CD8-positive, alpha-beta memory T cell (primary cell): Measurements from ENCODE around the gene RAD51B. TPM values are rescaled to one million over a fixed set of nuclear protein-coding genes. Genes with fewer than 3 reads are reported as not detected.

Source experiments
- CTCF ChIA-PET: fragments of 350-600 bp; sonication (Branson Sonifier 250); formaldehyde crosslinking; loops from one replicate; lab custom pipeline; 2021; ENCODE audit warnings: antibody characterized with exemption; lab: Charles Lee
- POLR2A ChIA-PET: fragments of 350-600 bp; sonication (Branson Sonifier 250); formaldehyde crosslinking; loops from one replicate; lab custom pipeline; 2021; ENCODE audit warnings: antibody characterized with exemption; lab: Charles Lee
- DNase-seq, 5 donors: peaks; one replicate each; pipeline versions ENCODE4 v3.0.0 to v3.0.0-alpha.2; 2020 to 2022; ENCODE audit warnings: mixed read lengths in 1 of 5
- H3K27ac ChIP-seq: one replicate; pipeline ENCODE4 v1.7.0; 2013; ENCODE audit warnings: low read depth, mild to moderate bottlenecking, low read length, moderate library complexity
- H3K27me3 ChIP-seq: 2 replicates; pipeline ENCODE4 v1.7.0; 2013; ENCODE audit warnings: low read length, mild to moderate bottlenecking; ENCODE audit not compliant: insufficient read depth, poor library complexity, severe bottlenecking
- H3K36me3 ChIP-seq: 2 replicates; pipeline ENCODE4 v1.7.0; 2013; ENCODE audit warnings: mild to moderate bottlenecking, low read length, moderate library complexity; ENCODE audit not compliant: insufficient read depth
- H3K4me1 ChIP-seq: 2 replicates; pipeline ENCODE4 v1.7.0; 2013; ENCODE audit warnings: mild to moderate bottlenecking, low read length, moderate library complexity; ENCODE audit not compliant: insufficient read depth
- H3K4me3 ChIP-seq: 2 replicates; pipeline ENCODE4 v1.7.0; 2013; ENCODE audit warnings: mild to moderate bottlenecking, low read length
- H3K9me3 ChIP-seq: 2 replicates; pipeline ENCODE4 v1.7.0; 2013; ENCODE audit warnings: mild to moderate bottlenecking, low read length
- H3K27ac Mint-ChIP-seq, 8 donors: one replicate each; pipeline ENCODE4 v1.8.0; 2020 to 2021; ENCODE audit warnings: mixed read lengths in 8 of 8, mild to moderate bottlenecking in 6 of 8, inconsistent platforms in 3 of 8, moderate library complexity in 3 of 8
- H3K27me3 Mint-ChIP-seq, 2 donors: one replicate each; pipeline ENCODE4 v1.8.0; 2020 to 2021; ENCODE audit warnings: mixed read lengths in 2 of 2, mild to moderate bottlenecking in 1 of 2, moderate library complexity in 1 of 2
- H3K36me3 Mint-ChIP-seq, 3 donors: one replicate each; pipeline ENCODE4 v1.8.0; 2020 to 2021; ENCODE audit warnings: mixed read lengths in 3 of 3, inconsistent platforms in 1 of 3, mild to moderate bottlenecking in 1 of 3
- H3K4me1 Mint-ChIP-seq, 3 donors: one replicate each; pipeline ENCODE4 v1.8.0; 2020 to 2021; ENCODE audit warnings: mixed read lengths in 3 of 3, inconsistent platforms in 1 of 3, mild to moderate bottlenecking in 1 of 3
- H3K4me3 Mint-ChIP-seq, 7 donors: one replicate each; pipeline ENCODE4 v1.8.0; 2020 to 2021; ENCODE audit warnings: mixed read lengths in 7 of 7, mild to moderate bottlenecking in 6 of 7, moderate library complexity in 4 of 7, inconsistent platforms in 2 of 7
- H3K9me3 Mint-ChIP-seq, 5 donors: one replicate each; pipeline ENCODE4 v1.8.0; 2020 to 2022; ENCODE audit warnings: mixed read lengths in 5 of 5, mild to moderate bottlenecking in 3 of 5, moderate library complexity in 2 of 5, inconsistent platforms in 1 of 5
- polyA plus RNA-seq: library from polyadenylated mRNA; unstranded; fragments of 300-500 nt; fragmentation: Illumina TruSeq; gene quantifications from one replicate; pipeline ENCODE4 v1.2.3, GENCODE V29; 2021
- total RNA-seq, 2 experiments: library from RNA; stranded (reverse); gene quantifications; one replicate each; pipeline ENCODE4 v1.2.3, GENCODE V29; 2021

RAD51B gene
- total and polyA plus RNA-seq, 3 experiments from 2014 or later, result 15.7 to 22.9 (median 17.4) TPM

GRCh38 chr14:67857778-67858350, 38.3 kb downstream of the RAD51B start:
- Mint-ChIP-seq H3K9me3 (no peaks in the 10 kb centered on the region), H3K4me3 (no peak overlapping the region), H3K27me3 (no peaks in the 10 kb centered on the region), H3K36me3 (peaks cover 0 to 3% (median 1%) of the 10 kb centered on the region in 3 donors), H3K4me1 (peaks cover 26 to 42% (median 35%) of the 10 kb centered on the region in 3 donors), H3K27ac (peak overlapping the region in 1 of 8 donors; percentile 1)
- POLR2A ChIA-PET, result no interaction called here
- H3K27me3 ChIP-seq, result no peaks in the 10 kb centered on the region
- H3K4me3 ChIP-seq, result no peak overlapping the region
- H3K4me1 ChIP-seq, result no peaks in the 10 kb centered on the region
- no peak overlapping the region for H3K27ac ChIP-seq
- no peaks in the 10 kb centered on the region for H3K36me3 ChIP-seq
- no peak for DNase-seq
- CTCF ChIA-PET, result interaction anchor here (1.1 kb wide), 1 partner anchor 20 kb away, joined by 3 read pairs; no protein-coding TSS in a partner anchor
- H3K9me3 ChIP-seq, result no peaks in the 10 kb centered on the region

DNA sequence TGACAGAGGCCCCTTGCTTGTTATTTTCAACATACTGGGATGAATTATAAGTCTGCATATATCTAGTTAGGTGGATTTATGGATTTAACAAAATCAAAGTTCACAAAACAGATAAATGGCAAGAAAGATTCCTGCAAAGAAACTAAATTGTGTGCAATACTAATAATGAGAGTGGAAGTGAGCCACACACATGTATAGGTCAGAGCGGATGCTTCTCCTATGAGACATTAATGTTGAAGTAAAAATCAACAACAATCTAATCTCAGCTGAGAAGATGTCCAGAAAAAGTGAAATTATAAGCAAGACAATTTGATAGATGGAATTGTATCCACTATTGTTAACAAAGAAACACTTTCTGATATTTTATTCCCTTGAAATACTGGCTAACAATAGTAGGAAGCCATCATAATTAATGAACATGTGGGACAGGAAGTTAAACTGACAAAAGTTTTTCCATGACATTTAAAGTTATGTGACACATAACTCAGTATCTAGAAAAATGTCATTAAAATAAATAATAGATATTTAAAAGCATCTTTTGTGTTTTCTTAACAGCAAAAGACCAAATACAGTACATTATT, 39.7 kb downstream of the RAD51B start:
- H3K9me3 Mint-ChIP-seq, result no peaks in the 10 kb centered on the region
- Histone ChIP-seq H3K9me3 (no peaks in the 10 kb centered on the region), H3K27me3 (no peaks in the 10 kb centered on the region), H3K4me1 (no peaks in the 10 kb centered on the region), H3K4me3 (no peak overlapping the region), H3K36me3 (no peaks in the 10 kb centered on the region), H3K27ac (no peak overlapping the region)
- peaks cover 0 to 7% (median 5%) of the 10 kb centered on the region in 3 donors for H3K36me3 Mint-ChIP-seq
- POLR2A ChIA-PET, result interaction anchor here (0.5 kb wide), 1 partner anchor 136 kb away, joined by 3 read pairs; no protein-coding TSS in a partner anchor
- H3K4me1 Mint-ChIP-seq, result peaks cover 23 to 47% (median 37%) of the 10 kb centered on the region in 3 donors
- no peak overlapping the region for H3K4me3 Mint-ChIP-seq
- no peak overlapping the region for H3K27ac Mint-ChIP-seq
- CTCF ChIA-PET, result no interaction called here
- no peak for DNase-seq
- no peaks in the 10 kb centered on the region for H3K27me3 Mint-ChIP-seq

GRCh38 chr14:67863223-67863622, 43.6 kb downstream of the RAD51B start:
- Histone ChIP-seq H3K4me3 (no peak overlapping the region), H3K36me3 (no peaks in the 10 kb centered on the region), H3K27ac (no peak overlapping the region), H3K27me3 (no peaks in the 10 kb centered on the region), H3K9me3 (no peaks in the 10 kb centered on the region), H3K4me1 (no peaks in the 10 kb centered on the region)
- Mint-ChIP-seq H3K27ac (peak overlapping the region in 1 of 8 donors; percentile 7), H3K4me1 (peaks cover 18 to 37% (median 31%) of the 10 kb centered on the region in 3 donors), H3K36me3 (peaks cover 11 to 26% (median 23%) of the 10 kb centered on the region in 3 donors), H3K27me3 (no peaks in the 10 kb centered on the region), H3K9me3 (peaks cover 0 to 4% (median 0%) of the 10 kb centered on the region in 5 donors), H3K4me3 (no peak overlapping the region)
- POLR2A ChIA-PET, result no interaction called here
- no peak for DNase-seq
- CTCF ChIA-PET, result no interaction called here

- Histone ChIP-seq H3K27ac (no peak overlapping the region), H3K27me3 (no peaks in the 10 kb centered on the region), H3K9me3 (no peaks in the 10 kb centered on the region), H3K4me3 (no peak overlapping the region), H3K4me1 (no peaks in the 10 kb centered on the region), H3K36me3 (no peaks in the 10 kb centered on the region)
- no peaks in the 10 kb centered on the region for H3K27me3 Mint-ChIP-seq
- H3K9me3 Mint-ChIP-seq, result peaks cover 0 to 6% (median 0%) of the 10 kb centered on the region in 5 donors
- no peaks in the 10 kb centered on the region for H3K36me3 Mint-ChIP-seq
- peak in 1 of 5 donors; percentile 45 for DNase-seq
- ChIA-PET CTCF (no interaction called here), POLR2A (no interaction called here)
- H3K27ac Mint-ChIP-seq, result no peak overlapping the region
- H3K4me3 Mint-ChIP-seq, result no peak overlapping the region
- H3K4me1 Mint-ChIP-seq, result peaks cover 0 to under 1% (median under 1%) of the 10 kb centered on the region in 3 donors
Observed at GRCh38 chr14:67875175-67876006, 55.8 kb downstream of the RAD51B start.

GRCh38 chr14:67879026-67879425, 59.4 kb downstream of the RAD51B start:
- Histone ChIP-seq H3K4me3 (no peak overlapping the region), H3K27me3 (no peaks in the 10 kb centered on the region)
- no peaks in the 10 kb centered on the region for H3K9me3 Mint-ChIP-seq

DNA sequence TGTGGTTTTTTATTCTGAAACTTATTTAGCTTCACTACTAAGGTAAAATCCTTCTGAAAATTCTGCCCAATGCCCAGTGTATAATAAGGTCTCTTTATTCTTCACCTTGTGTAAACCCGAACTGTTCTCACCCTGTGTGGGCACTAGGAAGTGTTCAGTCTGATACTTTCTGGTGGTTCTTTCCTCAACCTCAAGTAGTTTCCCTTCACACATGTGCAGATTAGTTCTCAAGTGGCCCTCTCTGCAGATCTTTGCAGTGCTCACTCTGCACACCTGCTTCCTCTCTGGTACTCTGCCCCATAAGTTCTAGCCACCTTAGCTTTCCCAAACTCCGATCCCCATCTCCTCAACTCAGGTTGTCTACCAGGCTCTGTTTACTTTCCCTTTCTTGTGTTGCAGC, 61.6 kb downstream of the RAD51B start:
- Histone ChIP-seq H3K9me3 (no peaks in the 10 kb centered on the region), H3K36me3 (no peaks in the 10 kb centered on the region), H3K4me3 (no peak overlapping the region), H3K4me1 (peaks cover 5% of the 10 kb centered on the region), H3K27me3 (no peaks in the 10 kb centered on the region), H3K27ac (no peak overlapping the region)
- Mint-ChIP-seq H3K36me3 (peaks cover under 1 to 4% (median 1%) of the 10 kb centered on the region in 3 donors), H3K4me3 (peak overlapping the region in 6 of 7 donors; percentile 4 to 54 (median 33)), H3K4me1 (peaks cover 27 to 38% (median 33%) of the 10 kb centered on the region in 3 donors), H3K27me3 (no peaks in the 10 kb centered on the region), H3K9me3 (no peaks in the 10 kb centered on the region), H3K27ac (peak overlapping the region; percentile 1 to 58 (median 20))
- ChIA-PET POLR2A (no interaction called here), CTCF (interaction anchor here (1.4 kb wide), 1 partner anchor 44 kb away, joined by 3 read pairs; no protein-coding TSS in a partner anchor)
- no peak for DNase-seq

More at GRCh38 chr14:67879026-67879425, 59.4 kb downstream of the RAD51B start:
- CTCF ChIA-PET, result no interaction called here
- POLR2A ChIA-PET, result no interaction called here
- H3K36me3 ChIP-seq, result no peaks in the 10 kb centered on the region
- no peaks in the 10 kb centered on the region for H3K9me3 ChIP-seq
- H3K27ac Mint-ChIP-seq, result no peak overlapping the region
- H3K4me1 ChIP-seq, result peaks cover 5% of the 10 kb centered on the region
- DNase-seq, result no peak
- peaks cover 24 to 32% (median 29%) of the 10 kb centered on the region in 3 donors for H3K4me1 Mint-ChIP-seq
- no peak overlapping the region for H3K4me3 Mint-ChIP-seq
- no peaks in the 10 kb centered on the region for H3K27me3 Mint-ChIP-seq
- H3K27ac ChIP-seq, result no peak overlapping the region
- H3K36me3 Mint-ChIP-seq, result peaks cover 0 to 2% (median 0%) of the 10 kb centered on the region in 3 donors

- ChIA-PET POLR2A (no interaction called here), CTCF (interaction anchor here (0.7 to 2.7 kb wide), 2 partner anchors 934 to 961 kb away, joined by 4 to 17 read pairs; no protein-coding TSS in a partner anchor)
- Histone ChIP-seq H3K27ac (no peak overlapping the region), H3K4me1 (peaks cover 5% of the 10 kb centered on the region), H3K4me3 (no peak overlapping the region), H3K36me3 (no peaks in the 10 kb centered on the region), H3K27me3 (no peaks in the 10 kb centered on the region), H3K9me3 (no peaks in the 10 kb centered on the region)
- no peaks in the 10 kb centered on the region for H3K9me3 Mint-ChIP-seq
- no peak overlapping the region for H3K4me3 Mint-ChIP-seq
- H3K4me1 Mint-ChIP-seq, result peaks cover 27 to 38% (median 33%) of the 10 kb centered on the region in 3 donors
- H3K36me3 Mint-ChIP-seq, result peaks cover 4 to 9% (median 4%) of the 10 kb centered on the region in 3 donors
- no peak for DNase-seq
- no peak overlapping the region for H3K27ac Mint-ChIP-seq
- no peaks in the 10 kb centered on the region for H3K27me3 Mint-ChIP-seq
Observed at GRCh38 chr14:67882986-67883555, 63.5 kb downstream of the RAD51B start.
